SK-N-SH (cell line): ENCODE measurements around the gene OR5H6. TPM values are rescaled to one million over a fixed set of nuclear protein-coding genes. Genes with fewer than 3 reads are reported as not detected.

Experiments used
- CTCF ChIA-PET: fragments of 300-600, 350-600 bp; formaldehyde crosslinking; extraction: SDS; loops from one replicate; lab custom pipeline; 2021; lab: Yijun Ruan, JAX
- POLR2A ChIA-PET: fragments of 350-600 bp; sonication (Branson Sonifier 250); formaldehyde crosslinking; extraction: SDS; loops from one replicate; lab custom pipeline; 2020; ENCODE audit warnings: antibody characterized with exemption, inconsistent platforms; lab: Yijun Ruan, JAX
- DNase-seq: peaks from one replicate; pipeline ENCODE4 v3.0.0; 2012
- H2AFZ ChIP-seq: fragments of 200-600 bp; sonication (generic); 2 replicates; pipeline ENCODE4 v1.8.1; 2016; ENCODE audit warnings: antibody characterized with exemption, mild to moderate bottlenecking, low read depth
- H3F3A ChIP-seq: fragments of 200-600 bp; sonication (generic); replicated peaks from 2 replicates; pipeline ENCODE3; 2016; ENCODE audit warnings: antibody characterized with exemption, mild to moderate bottlenecking; ENCODE audit not compliant: insufficient read depth
- H3K27ac ChIP-seq, 2 experiments: fragments of 200-500 bp in 1 of 2; fragments of 200-600 bp in 1 of 2; sonication (Bioruptor generic) in 1 of 2; sonication (generic), shearing (Covaris generic) in 1 of 2; 2 replicates each; pipeline versions ENCODE4 v1.5.1 to v1.6.1; 2014 to 2016; ENCODE audit warnings: low read depth in 2 of 2, inconsistent platforms in 1 of 2, low read length in 1 of 2, mild to moderate bottlenecking in 1 of 2, mixed read lengths in 1 of 2
- H3K27me3 ChIP-seq: fragments of 200-600 bp; sonication (generic), shearing (Covaris generic); 2 replicates; pipeline ENCODE4 v1.6.1; 2016; ENCODE audit warnings: mixed run types; ENCODE audit not compliant: insufficient read depth
- H3K36me3 ChIP-seq, 2 experiments: fragments of 200-500 bp in 1 of 2; fragments of 200-600 bp in 1 of 2; sonication (Bioruptor generic) in 1 of 2; sonication (generic) in 1 of 2; replicated peaks in 1 of 2; 2 replicates each; pipeline versions ENCODE3 to v1.5.1; 2014 to 2016; ENCODE audit warnings: low read length in 1 of 2, mild to moderate bottlenecking in 1 of 2; ENCODE audit not compliant: insufficient read depth in 2 of 2, control insufficient read depth in 1 of 2
- H3K4me1 ChIP-seq, 2 experiments: fragments of 200-500 bp in 1 of 2; fragments of 200-600 bp in 1 of 2; sonication (Bioruptor generic) in 1 of 2; sonication (generic), shearing (Covaris generic) in 1 of 2; 2 replicates each; pipeline versions ENCODE4 v1.5.1 to v1.6.1; 2014 to 2016; ENCODE audit warnings: low read depth in 1 of 2, low read length in 1 of 2, mixed run types in 1 of 2; ENCODE audit not compliant: insufficient read depth in 2 of 2, control insufficient read depth in 1 of 2
- H3K4me2 ChIP-seq: fragments of 200-600 bp; sonication (generic), shearing (Covaris generic); 2 replicates; pipeline ENCODE4 v1.6.1; 2017; ENCODE audit warnings: mixed run types
- H3K4me3 ChIP-seq, 2 experiments: fragments of 200-500 bp in 1 of 2; fragments of 200-600 bp in 1 of 2; sonication (Bioruptor generic) in 1 of 2; sonication (generic), shearing (Covaris generic) in 1 of 2; 2 replicates each; pipeline versions ENCODE4 v1.5.1 to v1.8.1; 2014 to 2016; ENCODE audit warnings: low read depth in 2 of 2, inconsistent platforms in 1 of 2, low read length in 1 of 2, mild to moderate bottlenecking in 1 of 2, mixed read lengths in 1 of 2, moderate library complexity in 1 of 2
- H3K79me2 ChIP-seq: fragments of 200-600 bp; sonication (generic); 2 replicates; pipeline ENCODE4 v1.8.1; 2017; ENCODE audit warnings: mild to moderate bottlenecking; ENCODE audit not compliant: insufficient read depth
- H3K9ac ChIP-seq: fragments of 200-600 bp; sonication (generic); 2 replicates; pipeline ENCODE4 v1.6.1; 2017; ENCODE audit warnings: mixed run types
- H3K9me2 ChIP-seq: fragments of 200-600 bp; sonication (generic); 2 replicates; pipeline ENCODE4 v1.6.1; 2017; ENCODE audit warnings: mixed run types
- H3K9me3 ChIP-seq: fragments of 200-600 bp; sonication (generic); 2 replicates; pipeline ENCODE4 v1.6.1; 2017; ENCODE audit warnings: mixed run types, mild to moderate bottlenecking, moderate library complexity
- H4K20me1 ChIP-seq: fragments of 200-600 bp; sonication (generic); 2 replicates; pipeline ENCODE4 v1.6.1; 2017; ENCODE audit warnings: mild to moderate bottlenecking, mixed run types; ENCODE audit not compliant: insufficient read depth
- CTCF ChIP-seq: fragments of 200-600 bp; sonication (generic); IDR thresholded peaks from 2 replicates; pipeline ENCODE4 v1.6.1; 2017; ENCODE audit warnings: antibody characterized with exemption, mild to moderate bottlenecking, moderate library complexity
- ELF1 ChIP-seq: IDR thresholded peaks from 2 replicates; pipeline ENCODE4 v1.4.0; 2012
- EP300 ChIP-seq, 2 experiments: IDR thresholded peaks; 2 replicates each; pipeline versions ENCODE4 v1.4.0 to v1.6.1; 2012; ENCODE audit warnings: borderline replicate concordance in 1 of 2, low read depth in 1 of 2, low read length in 1 of 2
- EZH2phosphoT487 ChIP-seq: fragments of 200-600 bp; sonication (generic); IDR thresholded peaks from 2 replicates; pipeline ENCODE4 v1.6.1; 2017; ENCODE audit warnings: low read depth, mixed run types, mild to moderate bottlenecking, antibody characterized with exemption, moderate library complexity, borderline replicate concordance
- FOSL2 ChIP-seq: IDR thresholded peaks from 2 replicates; pipeline ENCODE4 v1.4.0; 2012; ENCODE audit warnings: low read depth, mild to moderate bottlenecking, moderate library complexity, borderline replicate concordance
- FOXJ3 ChIP-seq: sonication (generic); formaldehyde crosslinking; IDR thresholded peaks from 2 replicates; pipeline ENCODE4 v1.5.1; 2020; ENCODE audit warnings: mild to moderate bottlenecking, missing genetic modification reagents
- GABPA ChIP-seq: IDR thresholded peaks from 2 replicates; pipeline ENCODE4 v1.4.0; 2012; ENCODE audit warnings: low read depth, mild to moderate bottlenecking
- GATA2 ChIP-seq: sonication (generic); formaldehyde crosslinking; IDR thresholded peaks from 2 replicates; pipeline ENCODE4 v1.5.0; 2020; ENCODE audit warnings: mild to moderate bottlenecking, missing genetic modification reagents
- JUND ChIP-seq: IDR thresholded peaks from 2 replicates; pipeline ENCODE4 v1.4.0; 2012
- MAX ChIP-seq: IDR thresholded peaks from 2 replicates; pipeline ENCODE4 v1.4.0; 2012; ENCODE audit warnings: low read depth
- MEF2A ChIP-seq: IDR thresholded peaks from 2 replicates; pipeline ENCODE4 v1.4.0; 2012; ENCODE audit warnings: low read depth, borderline replicate concordance
- MXI1 ChIP-seq: IDR thresholded peaks from 2 replicates; pipeline ENCODE4 v1.6.1; 2012; ENCODE audit warnings: mild to moderate bottlenecking, low read depth, low read length, improper control_type of control experiment
- NRF1 ChIP-seq: IDR thresholded peaks from 2 replicates; pipeline ENCODE4 v1.6.1; 2012; ENCODE audit warnings: low read depth, mild to moderate bottlenecking, low read length
- POLR2AphosphoS5 ChIP-seq: IDR thresholded peaks from 2 replicates; pipeline ENCODE4 v1.6.1; 2012; ENCODE audit warnings: low read depth, low read length
- RCOR1 ChIP-seq: fragments of 150-350 bp; IDR thresholded peaks from 2 replicates; pipeline ENCODE4 v1.6.1; 2017; ENCODE audit warnings: antibody characterized with exemption, low read length
- RFX5 ChIP-seq: IDR thresholded peaks from 2 replicates; pipeline ENCODE4 v1.6.1; 2012; ENCODE audit warnings: mild to moderate bottlenecking, improper control_type of control experiment, low read length
- TCF12 ChIP-seq: IDR thresholded peaks from 2 replicates; pipeline ENCODE4 v1.4.0; 2012
- USF2 ChIP-seq: fragments of 150-350 bp; IDR thresholded peaks from 2 replicates; pipeline ENCODE4 v1.6.1; 2017; ENCODE audit warnings: antibody characterized with exemption, low read length, low read depth, borderline replicate concordance
- ZBTB33 ChIP-seq: IDR thresholded peaks from 2 replicates; pipeline ENCODE4 v1.4.0; 2012; ENCODE audit warnings: low read depth, borderline replicate concordance
- WGBS: methylation state at CpG from one replicate; pipeline ENCODE4 v1.1.6; 2017; ENCODE audit warnings: low lambda C conversion rate; 5-methylcytosine and 5-hydroxymethylcytosine counted together
- polyA plus RNA-seq, 3 experiments: library from polyadenylated mRNA; depleted of rRNA; stranded (reverse); fragments of >200 nt; gene quantifications; 2 replicates each; pipeline ENCODE4 v1.2.3, GENCODE V29; 2012
- TF ChIP-seq, protein P1 (sequence below): IDR thresholded peaks from 2 replicates; pipeline ENCODE4 v1.6.1; 2012; ENCODE audit warnings: mild to moderate bottlenecking, low read depth, low read length, moderate library complexity

Gene OR5H6
- not detected in 2 replicates for polyA plus RNA-seq (2012; rRNA removed)
- polyA plus RNA-seq (2012; cell fraction: cytosol; rRNA removed) = not detected in 2 replicates
- polyA plus RNA-seq (2012; cell fraction: nucleus; rRNA removed) = not detected in 2 replicates

- POLR2A ChIA-PET = no interaction called here
- Histone ChIP-seq H3K4me2 (no peak within 1 kb of the TSS), H3K9me2 (no peaks in the 10 kb centered on the region), H3K27ac (no peak within 1 kb of the TSS), H3K4me1 (no peaks in the 10 kb centered on the region), H3K79me2 (no peaks in the 10 kb centered on the region), H2AFZ (no peak within 1 kb of the TSS), H3K9me3 (no peaks in the 10 kb centered on the region), H3F3A (no peaks in the 10 kb centered on the region), H3K27me3 (no peaks in the 10 kb centered on the region), H3K36me3 (no peaks in the 10 kb centered on the region), H3K9ac (no peak within 1 kb of the TSS), H3K4me3 (no peak within 1 kb of the TSS), H4K20me1 (no peaks in the 10 kb centered on the region)
- 1% methylated on average over 3 of the region's 3 CpGs for WGBS
- CTCF ChIA-PET = no interaction called here
- TF ChIP-seq EP300 (IDR thresholded peaks at IDR 0.05; ENCODE audit: borderline replicate concordance in 1 of 2, low read depth in 1 of 2, low read length in 1 of 2) (no peak), ZBTB33 (no peak), JUND (no peak), MAX (no peak), RFX5 (no peak), NRF1 (no peak), GATA2 (CRISPR knock-in tag) (no peak), EZH2phosphoT487 (no peak), MEF2A (no peak), RCOR1 (no peak), TCF12 (no peak), GABPA (no peak)
- no peak for DNase-seq
Measured at GRCh38 chr3:98263944-98264343, at the start of gene OR5H6. Gene OR5H6 (plus strand): TSS chr3:98264244. CDS start chr3:98264333, 89 bp downstream.

- POLR2A ChIA-PET = no interaction called here
- H3K4me1 ChIP-seq = no peaks in the 10 kb centered on the region
- no peaks in the 10 kb centered on the region for H3K9me2 ChIP-seq
- no peak overlapping the region for H3K27ac ChIP-seq
- no peaks in the 10 kb centered on the region for H3K36me3 ChIP-seq
- CTCF ChIA-PET = no interaction called here
- DNase-seq = no peak
- H3K4me3 ChIP-seq = no peak overlapping the region
- H3F3A ChIP-seq = no peaks in the 10 kb centered on the region
- 1% methylated on average over 3 of the region's 3 CpGs for WGBS
- no peaks in the 10 kb centered on the region; the same call in 1 of the 2 replicates for H3K27me3 ChIP-seq
- no peak overlapping the region for H2AFZ ChIP-seq
- no peaks in the 10 kb centered on the region for H3K9me3 ChIP-seq
- no peaks in the 10 kb centered on the region for H4K20me1 ChIP-seq
- no peak overlapping the region for H3K4me2 ChIP-seq
- no peak overlapping the region for H3K9ac ChIP-seq
- TF ChIP-seq, protein P1, sequence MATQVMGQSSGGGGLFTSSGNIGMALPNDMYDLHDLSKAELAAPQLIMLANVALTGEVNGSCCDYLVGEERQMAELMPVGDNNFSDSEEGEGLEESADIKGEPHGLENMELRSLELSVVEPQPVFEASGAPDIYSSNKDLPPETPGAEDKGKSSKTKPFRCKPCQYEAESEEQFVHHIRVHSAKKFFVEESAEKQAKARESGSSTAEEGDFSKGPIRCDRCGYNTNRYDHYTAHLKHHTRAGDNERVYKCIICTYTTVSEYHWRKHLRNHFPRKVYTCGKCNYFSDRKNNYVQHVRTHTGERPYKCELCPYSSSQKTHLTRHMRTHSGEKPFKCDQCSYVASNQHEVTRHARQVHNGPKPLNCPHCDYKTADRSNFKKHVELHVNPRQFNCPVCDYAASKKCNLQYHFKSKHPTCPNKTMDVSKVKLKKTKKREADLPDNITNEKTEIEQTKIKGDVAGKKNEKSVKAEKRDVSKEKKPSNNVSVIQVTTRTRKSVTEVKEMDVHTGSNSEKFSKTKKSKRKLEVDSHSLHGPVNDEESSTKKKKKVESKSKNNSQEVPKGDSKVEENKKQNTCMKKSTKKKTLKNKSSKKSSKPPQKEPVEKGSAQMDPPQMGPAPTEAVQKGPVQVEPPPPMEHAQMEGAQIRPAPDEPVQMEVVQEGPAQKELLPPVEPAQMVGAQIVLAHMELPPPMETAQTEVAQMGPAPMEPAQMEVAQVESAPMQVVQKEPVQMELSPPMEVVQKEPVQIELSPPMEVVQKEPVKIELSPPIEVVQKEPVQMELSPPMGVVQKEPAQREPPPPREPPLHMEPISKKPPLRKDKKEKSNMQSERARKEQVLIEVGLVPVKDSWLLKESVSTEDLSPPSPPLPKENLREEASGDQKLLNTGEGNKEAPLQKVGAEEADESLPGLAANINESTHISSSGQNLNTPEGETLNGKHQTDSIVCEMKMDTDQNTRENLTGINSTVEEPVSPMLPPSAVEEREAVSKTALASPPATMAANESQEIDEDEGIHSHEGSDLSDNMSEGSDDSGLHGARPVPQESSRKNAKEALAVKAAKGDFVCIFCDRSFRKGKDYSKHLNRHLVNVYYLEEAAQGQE = no peak
- TF ChIP-seq EP300 (IDR thresholded peaks at IDR 0.05; ENCODE audit: borderline replicate concordance in 1 of 2, low read depth in 1 of 2, low read length in 1 of 2) (no peak), ELF1 (no peak), MAX (no peak), USF2 (no peak), RCOR1 (no peak), POLR2AphosphoS5 (no peak), FOXJ3 (CRISPR knock-in tag) (no peak), FOSL2 (no peak), NRF1 (no peak), MXI1 (no peak), CTCF (no peak)
- no peaks in the 10 kb centered on the region for H3K79me2 ChIP-seq
Measured at GRCh38 chr3:98215051-98215450, 49.0 kb upstream of the OR5H6 start.
